HEK293 (cell line): ENCODE results near the gene SMIM34.
"Not testable (repeated sequence)": the region's sequence is repeated elsewhere in the genome, so short reads cannot be mapped to it uniquely, and the experiment has no call there.

Source experiments
- ZNF2 ChIP-seq: fragments of 450-650 bp; formaldehyde crosslinking; IDR thresholded peaks from 2 replicates; pipeline ENCODE4 v1.5.1; 2016; ENCODE audit warnings: missing biosample characterization, missing genetic modification characterization
- TF ChIP-seq, protein P1 (sequence below): fragments of 450-650 bp; formaldehyde crosslinking; IDR thresholded peaks from 2 replicates; pipeline ENCODE4 v1.5.1; 2016; ENCODE audit warnings: missing biosample characterization, missing genetic modification characterization

DNA sequence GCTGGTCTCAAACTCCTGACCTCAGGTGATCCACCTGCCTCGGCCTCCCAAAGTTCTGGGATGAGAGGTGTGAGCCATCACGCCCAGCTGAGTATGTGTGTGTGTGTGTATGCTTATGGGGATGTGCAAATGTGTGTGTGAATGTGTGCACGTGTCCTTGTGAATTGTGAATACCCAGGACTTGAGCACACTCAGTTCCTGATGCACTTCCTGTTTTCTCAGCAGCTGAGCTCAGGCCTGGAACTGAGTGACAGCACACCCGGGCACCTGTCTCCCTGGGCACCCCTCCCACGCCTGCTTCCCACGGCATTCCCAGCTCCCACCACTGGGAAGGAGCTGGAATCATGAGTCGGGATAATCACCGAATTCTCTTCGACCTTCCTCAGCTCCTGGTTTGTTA, 16.5 kb downstream of the SMIM34 start:
- TF ChIP-seq ZNF2 (tag by site-specific recombination), result not testable (repeated sequence)
- TF ChIP-seq, protein P1, sequence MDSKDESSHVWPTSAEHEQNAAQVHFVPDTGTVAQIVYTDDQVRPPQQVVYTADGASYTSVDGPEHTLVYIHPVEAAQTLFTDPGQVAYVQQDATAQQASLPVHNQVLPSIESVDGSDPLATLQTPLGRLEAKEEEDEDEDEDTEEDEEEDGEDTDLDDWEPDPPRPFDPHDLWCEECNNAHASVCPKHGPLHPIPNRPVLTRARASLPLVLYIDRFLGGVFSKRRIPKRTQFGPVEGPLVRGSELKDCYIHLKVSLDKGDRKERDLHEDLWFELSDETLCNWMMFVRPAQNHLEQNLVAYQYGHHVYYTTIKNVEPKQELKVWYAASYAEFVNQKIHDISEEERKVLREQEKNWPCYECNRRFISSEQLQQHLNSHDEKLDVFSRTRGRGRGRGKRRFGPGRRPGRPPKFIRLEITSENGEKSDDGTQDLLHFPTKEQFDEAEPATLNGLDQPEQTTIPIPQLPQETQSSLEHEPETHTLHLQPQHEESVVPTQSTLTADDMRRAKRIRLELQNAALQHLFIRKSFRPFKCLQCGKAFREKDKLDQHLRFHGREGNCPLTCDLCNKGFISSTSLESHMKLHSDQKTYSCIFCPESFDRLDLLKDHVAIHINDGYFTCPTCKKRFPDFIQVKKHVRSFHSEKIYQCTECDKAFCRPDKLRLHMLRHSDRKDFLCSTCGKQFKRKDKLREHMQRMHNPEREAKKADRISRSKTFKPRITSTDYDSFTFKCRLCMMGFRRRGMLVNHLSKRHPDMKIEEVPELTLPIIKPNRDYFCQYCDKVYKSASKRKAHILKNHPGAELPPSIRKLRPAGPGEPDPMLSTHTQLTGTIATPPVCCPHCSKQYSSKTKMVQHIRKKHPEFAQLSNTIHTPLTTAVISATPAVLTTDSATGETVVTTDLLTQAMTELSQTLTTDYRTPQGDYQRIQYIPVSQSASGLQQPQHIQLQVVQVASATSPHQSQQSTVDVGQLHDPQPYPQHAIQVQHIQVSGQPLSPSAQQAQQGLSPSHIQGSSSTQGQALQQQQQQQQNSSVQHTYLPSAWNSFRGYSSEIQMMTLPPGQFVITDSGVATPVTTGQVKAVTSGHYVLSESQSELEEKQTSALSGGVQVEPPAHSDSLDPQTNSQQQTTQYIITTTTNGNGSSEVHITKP (tag by site-specific recombination), result not testable (repeated sequence)
